ENCODE measurements around the gene B4GALT7.
"Not testable (repeated sequence)": the region's sequence is repeated elsewhere in the genome, so short reads cannot be mapped to it uniquely, and the experiment has no call there.

B4GALT7 gene

DNA sequence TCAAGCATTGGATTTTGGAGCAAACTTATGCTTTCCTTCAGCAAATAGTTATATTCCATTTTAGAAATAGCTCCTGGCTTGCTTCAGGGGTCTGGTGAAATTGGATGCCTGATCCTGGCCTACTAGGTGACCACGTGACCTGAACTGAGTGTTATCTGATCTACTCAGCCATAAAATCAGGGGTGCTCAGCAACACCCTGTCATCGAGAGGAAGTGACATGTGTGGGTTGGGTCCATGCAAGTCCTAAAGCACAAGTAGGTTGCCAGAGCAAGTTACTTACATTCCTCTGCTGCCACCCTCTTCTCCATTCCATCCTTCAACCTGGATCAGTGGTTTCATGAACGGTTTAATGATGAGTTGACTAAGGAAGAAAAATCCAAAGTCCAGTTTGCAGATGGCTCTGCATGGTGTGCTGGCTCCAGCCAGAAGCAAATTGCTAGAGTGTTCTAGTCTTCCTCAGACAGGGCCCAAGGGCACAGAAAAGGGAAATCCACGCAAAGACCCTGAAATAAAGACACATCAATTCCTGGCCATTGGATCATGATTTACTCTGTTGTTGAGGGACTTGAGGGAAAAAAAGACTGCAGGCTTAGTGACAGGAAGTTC, 42.8 kb upstream of the B4GALT7 start:
- no peak overlapping the region for H3K4me3 ChIP-seq (ENCODE audit: low read depth, low read length)
- TF ChIP-seq, protein P1, sequence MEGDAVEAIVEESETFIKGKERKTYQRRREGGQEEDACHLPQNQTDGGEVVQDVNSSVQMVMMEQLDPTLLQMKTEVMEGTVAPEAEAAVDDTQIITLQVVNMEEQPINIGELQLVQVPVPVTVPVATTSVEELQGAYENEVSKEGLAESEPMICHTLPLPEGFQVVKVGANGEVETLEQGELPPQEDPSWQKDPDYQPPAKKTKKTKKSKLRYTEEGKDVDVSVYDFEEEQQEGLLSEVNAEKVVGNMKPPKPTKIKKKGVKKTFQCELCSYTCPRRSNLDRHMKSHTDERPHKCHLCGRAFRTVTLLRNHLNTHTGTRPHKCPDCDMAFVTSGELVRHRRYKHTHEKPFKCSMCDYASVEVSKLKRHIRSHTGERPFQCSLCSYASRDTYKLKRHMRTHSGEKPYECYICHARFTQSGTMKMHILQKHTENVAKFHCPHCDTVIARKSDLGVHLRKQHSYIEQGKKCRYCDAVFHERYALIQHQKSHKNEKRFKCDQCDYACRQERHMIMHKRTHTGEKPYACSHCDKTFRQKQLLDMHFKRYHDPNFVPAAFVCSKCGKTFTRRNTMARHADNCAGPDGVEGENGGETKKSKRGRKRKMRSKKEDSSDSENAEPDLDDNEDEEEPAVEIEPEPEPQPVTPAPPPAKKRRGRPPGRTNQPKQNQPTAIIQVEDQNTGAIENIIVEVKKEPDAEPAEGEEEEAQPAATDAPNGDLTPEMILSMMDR (IDR thresholded peaks at IDR 0.05; ENCODE audit: insufficient read depth, low read depth, low read length, missing control alignments), result no peak
- no peak for DNase-seq (ENCODE audit: low read depth)

GRCh38 chr5:177557796-177558195, 42.1 kb upstream of the B4GALT7 start:
- no peak for DNase-seq (ENCODE audit: low read depth)
- TF ChIP-seq, protein P1 (IDR thresholded peaks at IDR 0.05; ENCODE audit: insufficient read depth, low read depth, low read length, missing control alignments), result no peak
- H3K4me3 ChIP-seq (ENCODE audit: low read depth, low read length), result no peak overlapping the region

- not testable (repeated sequence) for H3K4me3 ChIP-seq (ENCODE audit: low read depth, low read length); DNase-seq (ENCODE audit: low read depth)
Measured at GRCh38 chr5:177559446-177559941, 40.4 kb upstream of the B4GALT7 start.

DNA sequence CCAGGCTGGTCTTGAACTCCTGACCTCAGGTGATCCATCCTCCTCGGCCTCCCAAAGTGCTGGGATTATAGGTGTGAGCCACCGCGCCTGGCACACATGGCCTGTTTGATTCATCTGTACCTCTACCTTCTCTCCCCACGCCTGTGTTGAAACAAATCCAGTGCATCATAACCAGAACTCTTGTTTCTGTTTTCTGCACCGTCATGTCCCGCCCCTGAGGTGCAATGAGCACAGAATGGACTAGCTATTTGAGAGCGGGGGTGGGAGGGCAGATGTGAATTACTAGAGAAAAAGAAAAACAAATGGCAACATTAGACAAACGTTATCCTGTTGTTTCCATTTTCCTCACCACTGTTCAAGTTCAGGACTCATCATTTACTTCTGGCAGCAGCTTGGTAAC, 34.9 kb upstream of the B4GALT7 start:
- no peak overlapping the region for H3K4me3 ChIP-seq (ENCODE audit: low read depth, low read length)
- TF ChIP-seq, protein P1 (IDR thresholded peaks at IDR 0.05; ENCODE audit: insufficient read depth, low read depth, low read length, missing control alignments), result no peak
- no peak for DNase-seq (ENCODE audit: low read depth)

DNA sequence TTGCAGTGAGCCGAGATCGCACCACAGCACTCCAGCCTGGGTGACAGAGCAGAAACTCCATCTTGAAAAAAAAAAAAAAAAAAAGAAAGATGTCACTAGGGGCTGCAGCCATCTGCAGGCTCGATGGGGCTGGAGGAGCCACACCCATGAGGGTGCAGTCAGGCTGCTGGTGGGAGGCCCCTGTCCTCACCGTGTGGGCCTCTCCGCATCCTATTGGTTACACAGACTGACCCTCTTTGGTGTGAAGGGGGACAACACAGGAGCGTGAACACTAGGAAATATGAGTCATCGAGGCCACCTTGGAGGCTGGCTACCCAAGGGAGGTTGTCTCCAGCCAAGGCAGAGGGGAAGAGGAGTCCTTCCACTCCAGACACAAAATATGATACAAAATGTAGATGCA, 31.6 kb upstream of the B4GALT7 start:
- no peak overlapping the region for H3K4me3 ChIP-seq (ENCODE audit: low read depth, low read length)
- TF ChIP-seq, protein P1 (IDR thresholded peaks at IDR 0.05; ENCODE audit: insufficient read depth, low read depth, low read length, missing control alignments), result no peak
- DNase-seq (ENCODE audit: low read depth), result no peak

DNA sequence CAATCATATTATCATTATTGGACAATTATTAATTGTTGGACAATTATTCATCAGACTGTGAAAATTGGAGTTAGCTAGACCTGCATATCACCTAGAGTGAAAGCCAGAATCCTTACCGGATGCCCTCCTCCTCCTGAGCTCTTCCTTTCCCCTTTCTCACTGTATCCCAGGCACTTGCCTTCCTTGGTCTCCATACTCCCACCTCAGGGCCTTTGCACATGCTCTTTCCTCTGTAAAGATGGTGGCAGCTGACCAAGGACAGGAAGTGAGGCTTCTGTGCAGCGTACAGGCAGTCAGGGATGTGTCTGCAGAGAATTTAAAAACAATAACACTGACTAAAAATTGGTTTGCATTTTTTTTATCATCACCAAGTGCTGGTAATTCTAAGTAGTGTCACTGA, 30.0 kb upstream of the B4GALT7 start:
- TF ChIP-seq, protein P1 (IDR thresholded peaks at IDR 0.05; ENCODE audit: insufficient read depth, low read depth, low read length, missing control alignments), result no peak
- H3K4me3 ChIP-seq (ENCODE audit: low read depth, low read length), result no peak overlapping the region
- DNase-seq (ENCODE audit: low read depth), result no peak

DNA sequence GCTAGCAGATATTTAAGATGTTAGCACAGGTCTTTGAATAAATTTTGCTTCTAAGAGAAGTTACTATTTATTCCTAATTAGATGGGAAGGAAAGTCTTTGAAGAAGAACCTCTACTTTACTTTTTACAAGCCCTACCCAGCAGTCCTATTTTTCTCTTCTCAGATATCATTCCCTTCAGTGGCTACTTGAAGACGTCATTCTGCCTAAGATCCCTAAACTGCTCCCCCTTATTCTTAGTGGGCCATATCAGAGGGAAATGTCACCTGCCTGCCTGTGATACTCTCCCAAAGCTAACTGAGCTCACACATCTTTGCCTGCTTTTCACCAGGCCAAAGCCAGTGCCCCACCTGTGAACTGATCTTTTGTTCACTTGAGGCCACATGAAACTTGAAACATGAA, 24.4 kb upstream of the B4GALT7 start:
- no peak for DNase-seq (ENCODE audit: low read depth)
- TF ChIP-seq, protein P1 (IDR thresholded peaks at IDR 0.05; ENCODE audit: insufficient read depth, low read depth, low read length, missing control alignments), result no peak
- no peak overlapping the region for H3K4me3 ChIP-seq (ENCODE audit: low read depth, low read length)

Data from GM12865 (cell line).